AG09319 (cell line): Measurements from ENCODE around the gene QRSL1.

ENCODE experiments used
- DNase-seq: peaks from one replicate; pipeline ENCODE4 v3.0.0-alpha.2; 2010; ENCODE audit warnings: low read depth; ENCODE audit errors: extremely low read depth
- TF ChIP-seq, protein P1 (sequence below): IDR thresholded peaks from 2 replicates; pipeline ENCODE4 v1.5.1; 2011; ENCODE audit warnings: low read depth, mild to moderate bottlenecking, inconsistent platforms, low read length, moderate library complexity

Gene QRSL1

DNA sequence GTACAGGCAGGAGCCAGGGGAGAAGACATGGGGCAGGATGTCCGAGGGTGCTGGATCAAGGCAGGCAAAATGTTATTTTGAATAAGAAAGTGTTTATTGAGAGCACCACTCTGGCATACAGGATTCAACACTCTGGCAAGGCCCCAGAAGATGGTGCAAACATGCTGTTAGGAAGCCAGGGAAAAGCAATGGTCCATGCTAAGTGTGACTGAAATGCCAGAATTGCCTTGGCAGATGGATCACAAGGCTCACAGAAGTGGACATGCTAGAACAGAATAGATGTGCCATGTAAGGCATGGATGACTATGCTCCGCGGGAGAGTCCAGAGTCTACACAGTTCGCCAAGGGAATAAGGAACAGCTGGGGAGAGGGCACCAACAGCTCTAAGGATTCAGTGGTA is 54.6 kb downstream of the QRSL1 start:
- no peak for DNase-seq
- TF ChIP-seq, protein P1, sequence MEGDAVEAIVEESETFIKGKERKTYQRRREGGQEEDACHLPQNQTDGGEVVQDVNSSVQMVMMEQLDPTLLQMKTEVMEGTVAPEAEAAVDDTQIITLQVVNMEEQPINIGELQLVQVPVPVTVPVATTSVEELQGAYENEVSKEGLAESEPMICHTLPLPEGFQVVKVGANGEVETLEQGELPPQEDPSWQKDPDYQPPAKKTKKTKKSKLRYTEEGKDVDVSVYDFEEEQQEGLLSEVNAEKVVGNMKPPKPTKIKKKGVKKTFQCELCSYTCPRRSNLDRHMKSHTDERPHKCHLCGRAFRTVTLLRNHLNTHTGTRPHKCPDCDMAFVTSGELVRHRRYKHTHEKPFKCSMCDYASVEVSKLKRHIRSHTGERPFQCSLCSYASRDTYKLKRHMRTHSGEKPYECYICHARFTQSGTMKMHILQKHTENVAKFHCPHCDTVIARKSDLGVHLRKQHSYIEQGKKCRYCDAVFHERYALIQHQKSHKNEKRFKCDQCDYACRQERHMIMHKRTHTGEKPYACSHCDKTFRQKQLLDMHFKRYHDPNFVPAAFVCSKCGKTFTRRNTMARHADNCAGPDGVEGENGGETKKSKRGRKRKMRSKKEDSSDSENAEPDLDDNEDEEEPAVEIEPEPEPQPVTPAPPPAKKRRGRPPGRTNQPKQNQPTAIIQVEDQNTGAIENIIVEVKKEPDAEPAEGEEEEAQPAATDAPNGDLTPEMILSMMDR, result no peak

DNA sequence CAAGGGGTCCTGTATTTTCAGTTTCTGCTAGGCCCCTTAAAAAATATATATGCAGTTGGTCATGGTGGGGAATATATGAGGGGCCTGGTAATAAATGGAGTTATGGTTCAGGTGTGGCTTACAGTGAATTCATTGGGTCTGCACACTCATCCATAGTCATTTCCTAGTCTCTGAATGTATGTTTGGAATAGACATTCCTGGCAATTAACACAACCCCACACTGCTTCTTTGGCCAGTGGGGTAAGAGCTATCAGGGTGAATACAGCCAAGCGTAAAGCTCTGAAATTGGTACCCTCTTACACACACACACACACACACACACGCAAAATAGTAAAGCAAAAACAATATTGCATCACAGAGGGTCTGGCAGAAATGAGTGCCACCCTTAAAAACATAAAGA is 56.5 kb downstream of the QRSL1 start:
- TF ChIP-seq, protein P1, result no peak
- no peak for DNase-seq

DNA sequence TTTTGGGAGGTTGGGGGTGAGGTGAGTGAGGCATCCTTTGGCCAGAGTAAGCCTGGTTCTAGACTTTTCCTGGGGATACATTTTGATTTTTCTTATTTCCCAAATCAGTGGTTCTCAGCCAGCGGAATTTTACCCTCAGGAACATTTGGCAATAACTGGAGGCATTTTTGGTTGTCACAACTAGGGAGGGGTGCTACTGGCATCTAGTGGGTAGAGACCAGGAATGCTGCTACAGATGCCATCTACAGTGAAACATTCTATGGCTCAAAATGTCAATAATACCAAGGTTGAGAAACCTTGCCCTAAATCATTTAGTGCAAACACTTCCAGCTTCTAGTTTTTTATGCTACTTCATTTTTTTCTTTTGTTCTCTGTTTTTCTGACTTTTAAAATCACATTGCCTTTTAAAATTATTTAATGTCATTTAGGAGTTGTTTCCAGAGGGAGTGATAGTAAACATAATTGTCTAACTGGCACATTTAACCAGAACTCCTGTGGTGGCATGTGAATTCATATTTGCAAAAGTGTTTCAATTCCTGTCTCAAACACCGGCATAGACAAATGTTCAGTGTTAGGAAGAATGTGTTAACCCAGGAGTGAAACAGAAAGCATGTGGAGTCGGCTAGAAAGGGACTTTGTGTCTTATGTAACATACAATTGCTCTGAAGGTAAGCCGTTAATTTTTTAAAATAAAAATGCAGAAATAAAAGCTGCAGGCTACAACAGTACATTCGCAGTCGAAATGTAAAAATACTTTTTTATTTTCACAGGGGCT is 59.0 kb downstream of the QRSL1 start:
- DNase-seq, result no peak
- TF ChIP-seq, protein P1, result no peak

DNA sequence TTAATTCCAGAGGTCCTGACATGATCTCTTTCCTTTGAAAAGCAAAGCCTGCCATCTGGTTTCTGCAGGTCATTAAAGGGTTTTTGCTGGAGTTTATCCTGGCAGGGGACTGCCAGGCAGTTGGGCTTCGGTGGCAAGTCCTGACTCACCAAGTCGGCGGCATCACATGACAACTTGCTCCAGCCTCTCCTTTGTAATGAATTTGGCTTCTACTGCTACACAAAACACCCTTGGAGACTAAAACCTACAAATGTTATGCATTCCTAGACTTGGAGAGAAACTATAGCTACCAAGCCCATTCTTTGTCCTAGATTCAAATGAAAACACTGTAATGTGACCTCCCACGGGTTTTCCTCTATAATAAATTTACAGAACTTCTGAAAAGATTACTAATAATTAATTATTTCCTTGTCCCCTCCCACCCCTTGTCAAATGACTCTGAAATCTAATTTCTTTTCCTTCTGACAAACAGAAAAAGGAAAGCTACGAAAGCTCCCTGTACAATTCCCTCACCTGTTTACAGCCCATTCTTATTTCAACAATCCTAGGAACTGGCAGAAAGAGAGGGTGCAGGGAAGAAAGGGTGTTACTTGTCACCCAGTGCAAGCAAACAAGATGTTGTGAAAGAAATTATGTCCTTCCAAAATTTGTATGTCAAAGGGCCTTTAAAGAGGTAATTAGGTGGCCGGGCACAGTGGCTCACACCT is 62.9 kb downstream of the QRSL1 start:
- TF ChIP-seq, protein P1, result no peak
- DNase-seq, result no peak

DNA sequence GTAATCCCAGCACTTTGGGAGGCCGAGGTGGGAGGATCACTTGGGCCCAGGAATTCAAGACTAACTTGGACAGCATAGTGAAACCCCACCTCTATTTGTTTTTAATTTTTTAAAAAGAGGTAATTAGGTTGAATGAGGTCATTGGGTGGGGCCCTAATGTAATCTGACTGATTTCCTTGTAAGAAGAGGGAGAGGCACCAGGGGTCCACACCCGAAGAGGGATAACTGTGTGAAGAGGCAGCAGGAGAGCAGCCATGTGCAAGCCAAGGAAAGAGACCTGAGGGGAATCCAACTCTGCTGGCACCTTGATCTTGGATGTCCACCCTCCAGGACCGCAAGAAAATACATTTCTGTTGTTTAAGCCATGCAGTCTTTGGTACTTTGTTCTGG is 63.4 kb downstream of the QRSL1 start:
- DNase-seq, result no peak
- TF ChIP-seq, protein P1, result no peak

DNA sequence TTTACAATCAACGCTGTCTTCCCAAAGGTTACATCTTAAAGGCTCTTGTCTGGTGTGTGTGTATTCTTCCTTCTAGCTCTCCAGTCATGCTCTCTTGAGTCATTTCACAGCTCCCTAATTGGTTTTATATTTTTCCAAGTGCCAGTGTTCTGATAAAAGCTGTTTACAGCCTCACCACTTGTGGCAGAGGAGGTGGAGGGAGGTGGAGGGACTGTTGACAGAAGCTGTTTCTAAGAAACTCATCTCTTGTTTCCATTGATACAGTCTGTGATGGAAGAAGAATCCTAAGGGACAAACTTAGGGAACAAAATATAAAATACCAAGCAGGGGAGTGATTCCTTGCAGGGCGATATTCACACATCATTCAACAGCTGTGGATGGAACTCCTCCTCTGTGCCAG is 64.0 kb downstream of the QRSL1 start:
- TF ChIP-seq, protein P1, result no peak
- no peak for DNase-seq

DNA sequence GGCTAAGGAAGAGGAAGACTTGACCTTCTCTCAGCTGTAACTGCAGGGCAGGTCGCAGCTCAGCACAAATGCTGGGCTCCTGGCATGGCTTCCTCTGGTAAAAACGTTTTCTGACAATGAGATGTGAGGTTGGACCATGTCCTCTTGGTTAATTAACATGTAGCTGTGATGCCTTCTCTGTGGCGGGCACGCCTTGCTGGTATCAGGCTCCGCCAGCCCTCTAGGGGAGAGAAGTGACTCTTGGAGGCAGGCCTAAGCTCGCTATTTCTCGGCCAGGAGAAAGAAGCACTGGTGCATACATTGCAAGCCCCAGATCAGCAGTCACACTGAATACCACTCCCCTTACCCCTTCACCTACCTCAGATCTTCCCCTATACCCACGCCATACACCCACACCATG is 65.0 kb downstream of the QRSL1 start:
- no peak for DNase-seq
- TF ChIP-seq, protein P1, result no peak
